ENCODE results near the gene CXCL9.

DNA sequence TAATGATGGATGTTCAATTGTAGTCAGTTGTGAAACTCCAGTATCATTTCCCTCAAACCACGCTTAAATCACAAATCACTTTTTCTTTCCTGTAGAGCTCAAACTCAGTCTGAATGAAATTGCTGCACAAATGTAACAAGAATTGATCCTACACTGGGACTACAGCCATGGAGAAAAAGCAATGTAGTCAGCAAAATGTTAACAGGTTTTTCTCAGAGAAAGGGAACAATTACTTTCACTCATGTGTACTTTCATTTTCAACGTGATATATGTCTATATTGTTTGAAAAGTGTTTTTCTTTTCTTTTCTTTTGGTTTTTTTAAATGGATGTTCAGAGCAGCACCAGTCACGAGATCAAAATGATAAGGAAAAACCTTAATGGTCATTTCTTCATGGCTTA is 39.2 kb downstream of the CXCL9 start:
- TF ChIP-seq, protein P1, sequence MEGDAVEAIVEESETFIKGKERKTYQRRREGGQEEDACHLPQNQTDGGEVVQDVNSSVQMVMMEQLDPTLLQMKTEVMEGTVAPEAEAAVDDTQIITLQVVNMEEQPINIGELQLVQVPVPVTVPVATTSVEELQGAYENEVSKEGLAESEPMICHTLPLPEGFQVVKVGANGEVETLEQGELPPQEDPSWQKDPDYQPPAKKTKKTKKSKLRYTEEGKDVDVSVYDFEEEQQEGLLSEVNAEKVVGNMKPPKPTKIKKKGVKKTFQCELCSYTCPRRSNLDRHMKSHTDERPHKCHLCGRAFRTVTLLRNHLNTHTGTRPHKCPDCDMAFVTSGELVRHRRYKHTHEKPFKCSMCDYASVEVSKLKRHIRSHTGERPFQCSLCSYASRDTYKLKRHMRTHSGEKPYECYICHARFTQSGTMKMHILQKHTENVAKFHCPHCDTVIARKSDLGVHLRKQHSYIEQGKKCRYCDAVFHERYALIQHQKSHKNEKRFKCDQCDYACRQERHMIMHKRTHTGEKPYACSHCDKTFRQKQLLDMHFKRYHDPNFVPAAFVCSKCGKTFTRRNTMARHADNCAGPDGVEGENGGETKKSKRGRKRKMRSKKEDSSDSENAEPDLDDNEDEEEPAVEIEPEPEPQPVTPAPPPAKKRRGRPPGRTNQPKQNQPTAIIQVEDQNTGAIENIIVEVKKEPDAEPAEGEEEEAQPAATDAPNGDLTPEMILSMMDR (IDR thresholded peaks at IDR 0.05), result no peak
- TF ChIP-seq POLR2A (IDR thresholded peaks at IDR 0.05), result no peak
